Spleen (tissue), 7 donors: ENCODE measurements around the gene CORIN.

Experiments
- POLR2A ChIP-seq, 3 donors: fragments of 450-650 bp; IDR thresholded peaks; one replicate each; pipeline ENCODE4 v1.5.1; 2017; ENCODE audit warnings: antibody characterized with exemption in 3 of 3, mild to moderate bottlenecking in 1 of 3
- POLR2AphosphoS5 ChIP-seq, 3 donors: sonication (generic); formaldehyde crosslinking; IDR thresholded peaks; one replicate each; pipeline ENCODE4 v1.5.1; 2017; ENCODE audit warnings: antibody characterized with exemption in 3 of 3
- TF ChIP-seq, protein P1 (sequence below), 11 experiments: fragments of 200-600 bp in 7 of 11; fragments of 450-650 bp in 4 of 11; sonication (generic) in 4 of 11; IDR thresholded peaks in 8 of 11; conservative IDR thresholded peaks in 3 of 11; 1 replicate in 7 of 11; 2 replicates in 4 of 11; pipeline versions ENCODE4 v1.4.0 to v1.8.0; 2016 to 2021; ENCODE audit warnings: antibody characterized with exemption in 11 of 11, inconsistent platforms in 4 of 11, mild to moderate bottlenecking in 1 of 11
- donor health status: DM: no; HTN: no; CAD: no; lungs with moderate emphysema.
- donor health status: DM: no; HTN: no; CAD: no.
- donor health status: DM: no; HTN: no; CAD: no.

DNA sequence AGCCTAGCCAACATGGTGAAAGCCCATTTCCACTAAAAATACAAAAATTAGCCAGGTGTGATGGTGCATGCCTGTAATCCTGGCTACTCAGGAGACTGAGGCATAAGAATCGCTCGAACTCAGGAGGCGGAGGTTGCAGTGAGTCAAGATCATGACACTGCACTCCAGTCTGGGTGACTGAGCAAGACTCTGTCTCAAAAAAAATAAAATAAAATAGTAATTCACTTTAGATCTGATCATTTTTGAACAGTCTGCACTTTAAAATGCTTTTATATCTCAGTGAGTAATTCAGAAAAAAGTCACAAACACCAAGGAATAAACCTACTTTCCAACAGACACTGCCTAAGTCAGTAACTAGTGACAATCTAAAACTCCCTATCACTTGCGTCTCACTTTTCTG lies 25.6 kb upstream of the CORIN start:
- TF ChIP-seq, protein P1, sequence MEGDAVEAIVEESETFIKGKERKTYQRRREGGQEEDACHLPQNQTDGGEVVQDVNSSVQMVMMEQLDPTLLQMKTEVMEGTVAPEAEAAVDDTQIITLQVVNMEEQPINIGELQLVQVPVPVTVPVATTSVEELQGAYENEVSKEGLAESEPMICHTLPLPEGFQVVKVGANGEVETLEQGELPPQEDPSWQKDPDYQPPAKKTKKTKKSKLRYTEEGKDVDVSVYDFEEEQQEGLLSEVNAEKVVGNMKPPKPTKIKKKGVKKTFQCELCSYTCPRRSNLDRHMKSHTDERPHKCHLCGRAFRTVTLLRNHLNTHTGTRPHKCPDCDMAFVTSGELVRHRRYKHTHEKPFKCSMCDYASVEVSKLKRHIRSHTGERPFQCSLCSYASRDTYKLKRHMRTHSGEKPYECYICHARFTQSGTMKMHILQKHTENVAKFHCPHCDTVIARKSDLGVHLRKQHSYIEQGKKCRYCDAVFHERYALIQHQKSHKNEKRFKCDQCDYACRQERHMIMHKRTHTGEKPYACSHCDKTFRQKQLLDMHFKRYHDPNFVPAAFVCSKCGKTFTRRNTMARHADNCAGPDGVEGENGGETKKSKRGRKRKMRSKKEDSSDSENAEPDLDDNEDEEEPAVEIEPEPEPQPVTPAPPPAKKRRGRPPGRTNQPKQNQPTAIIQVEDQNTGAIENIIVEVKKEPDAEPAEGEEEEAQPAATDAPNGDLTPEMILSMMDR (IDR thresholded peaks at IDR 0.05 in 8 of 11, conservative IDR thresholded peaks at IDR 0.05 in 3 of 11): no peak
- TF ChIP-seq POLR2A (IDR thresholded peaks at IDR 0.05) (no peak), POLR2AphosphoS5 (IDR thresholded peaks at IDR 0.05) (no peak)
